ENCODE data around the gene RNF169.
"Not testable (repeated sequence)": the region's sequence is repeated elsewhere in the genome, so short reads cannot be mapped to it uniquely, and the experiment has no call there.

The RNF169 gene

DNA sequence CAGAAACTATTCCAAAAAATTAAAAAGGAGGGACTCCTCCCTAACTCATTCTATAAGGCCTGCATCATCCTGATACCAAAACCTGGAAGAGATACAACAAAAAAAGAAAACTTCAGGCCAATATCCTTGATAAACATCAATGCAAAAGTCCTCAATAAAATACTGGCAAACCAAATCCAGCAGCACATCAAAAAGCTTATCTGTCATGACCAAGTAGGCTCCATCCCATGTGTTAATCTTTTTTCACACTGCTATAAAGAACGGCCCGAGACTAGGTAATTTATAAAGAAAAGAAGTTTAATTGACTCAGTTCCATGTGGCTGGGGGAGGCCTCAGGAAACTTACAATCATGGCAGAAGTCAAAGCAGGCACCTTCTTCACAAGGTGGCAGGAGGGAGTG lies 76.9 kb downstream of the RNF169 start:
- not testable (repeated sequence) for DNase-seq

DNA sequence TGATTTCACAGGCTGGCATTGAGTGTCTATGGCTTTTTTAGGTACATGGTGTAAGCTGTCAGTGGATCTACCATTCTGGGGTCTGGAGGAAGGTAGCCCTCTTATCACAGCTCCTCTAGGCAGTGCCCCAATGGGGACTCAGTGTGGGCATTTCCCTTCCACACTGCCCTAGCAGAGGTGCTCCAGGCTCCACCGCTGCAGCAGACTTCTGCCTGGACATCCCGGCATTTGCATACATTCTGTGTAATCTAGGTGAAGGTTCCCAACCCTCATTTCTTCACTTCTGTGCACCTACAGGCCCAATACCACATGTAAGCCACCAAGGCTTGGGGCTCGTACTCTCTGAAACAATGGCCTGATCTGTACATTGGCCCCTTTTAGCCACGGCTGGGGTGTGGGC lies 78.3 kb downstream of the RNF169 start:
- no peak for DNase-seq

DNA sequence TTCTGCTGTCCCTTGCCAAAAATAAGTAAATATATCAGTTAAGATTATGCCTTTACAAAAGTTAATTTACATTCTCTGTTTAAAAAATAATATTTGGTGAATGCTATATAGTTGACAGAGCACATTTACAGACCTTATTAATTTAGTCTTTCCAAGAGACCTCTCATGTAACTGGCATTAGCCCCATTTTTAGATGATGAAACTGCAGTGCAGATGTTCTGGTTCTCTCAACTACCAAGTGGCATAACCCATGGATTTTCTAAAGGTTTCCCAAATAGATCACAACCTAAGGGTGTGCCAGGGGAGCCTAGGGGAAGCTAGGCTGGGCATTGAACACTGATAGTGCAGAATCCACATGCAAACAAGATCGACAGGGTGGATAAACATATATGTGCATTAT lies 88.5 kb downstream of the RNF169 start:
- DNase-seq, result no peak

DNA sequence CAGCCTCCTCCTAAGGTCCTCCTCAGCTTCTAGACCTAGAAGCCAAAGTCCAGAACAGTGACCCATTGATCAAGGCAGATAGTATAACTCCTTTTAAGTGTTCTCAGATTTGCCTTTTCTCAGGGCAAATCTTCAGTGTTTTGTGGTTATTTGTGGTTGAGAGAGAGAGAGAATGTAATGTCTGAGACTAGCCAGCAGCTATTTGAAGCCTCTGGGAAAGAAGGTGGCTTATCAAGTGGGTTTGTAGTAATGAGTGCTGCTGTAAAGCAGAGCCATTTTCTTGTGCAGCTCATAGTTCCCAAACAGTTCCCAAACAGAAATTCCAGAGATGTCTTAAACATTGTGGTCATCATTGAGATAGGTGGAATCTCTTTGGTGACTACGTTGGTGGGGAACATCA lies 89.5 kb downstream of the RNF169 start:
- no peak for DNase-seq

GRCh38 chr11:74839446-74839845 lies 90.8 kb downstream of the RNF169 start:
- no peak for DNase-seq

DNA sequence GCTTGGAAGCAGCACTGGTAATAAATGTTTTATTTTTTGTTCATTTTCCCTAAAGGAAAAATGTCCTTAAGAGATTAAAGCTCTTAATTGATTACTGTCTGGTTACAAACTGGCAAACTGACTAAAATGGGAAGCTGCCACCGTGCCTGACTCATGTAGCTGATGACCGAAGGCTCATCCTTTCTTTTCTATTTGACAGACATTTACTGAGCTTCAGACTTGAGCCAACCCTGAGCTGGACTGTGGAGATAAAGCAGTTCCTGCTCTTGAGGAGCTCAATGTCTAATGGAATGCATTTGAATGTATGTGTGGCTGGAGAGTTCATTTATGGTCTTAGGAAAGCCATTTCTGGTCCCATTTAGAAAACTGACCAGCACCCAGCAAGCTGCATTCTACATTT lies 91.3 kb downstream of the RNF169 start:
- DNase-seq, result no peak

DNA sequence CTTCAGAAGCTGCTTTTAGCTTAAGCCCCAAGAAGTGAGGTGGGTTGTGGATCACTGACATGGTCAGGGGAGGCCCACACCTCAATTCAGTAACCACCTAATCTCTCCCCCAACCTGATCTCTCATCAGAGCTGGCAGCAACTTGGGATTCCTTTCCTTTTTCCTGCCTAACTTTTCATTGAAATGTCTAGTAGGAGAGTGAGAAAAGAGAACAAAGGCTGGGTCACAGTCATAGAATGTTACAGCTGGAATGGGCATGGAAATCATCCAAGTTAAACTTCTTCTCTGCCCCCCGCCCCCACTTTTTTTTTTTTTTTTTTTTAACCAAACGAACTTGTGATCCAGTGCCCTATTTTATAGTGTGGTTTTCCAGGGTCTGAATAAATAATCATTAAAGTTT lies 91.8 kb downstream of the RNF169 start:
- DNase-seq, result no peak

- DNase-seq, result no peak
Measured at GRCh38 chr11:74842967-74843366, 94.3 kb downstream of the RNF169 start.

- no peak for DNase-seq
Measured at GRCh38 chr11:74844072-74844471, 95.4 kb downstream of the RNF169 start.

GRCh38 chr11:74844865-74845264 lies 96.2 kb downstream of the RNF169 start:
- no peak for DNase-seq

DNA sequence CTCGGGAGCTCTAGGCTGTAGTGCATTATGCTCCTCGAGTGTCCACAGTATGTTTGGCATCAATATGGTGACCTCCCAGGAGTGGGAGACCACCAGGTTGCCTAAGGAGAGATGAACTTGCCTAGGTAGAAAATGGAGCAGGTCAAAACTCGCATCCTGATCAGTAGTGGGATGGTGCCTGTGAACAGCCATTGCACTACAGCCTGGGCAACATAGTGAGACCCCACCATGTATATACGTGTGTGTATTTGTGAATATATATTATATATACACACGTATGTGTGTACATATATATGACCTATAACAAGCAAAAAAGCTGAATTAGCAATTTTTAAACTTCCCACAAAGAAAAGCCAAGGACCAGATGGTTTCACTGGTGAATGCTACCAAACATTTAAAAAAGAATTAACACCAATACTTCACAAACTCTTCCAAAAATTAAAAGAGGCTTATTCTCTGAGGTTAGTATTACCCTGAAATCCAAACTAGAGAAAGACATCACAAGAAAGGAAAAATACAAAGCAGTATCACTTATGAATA lies 97.4 kb downstream of the RNF169 start:
- DNase-seq, result no peak

GRCh38 chr11:74846770-74847169 lies 98.1 kb downstream of the RNF169 start:
- DNase-seq, result no peak

DNA sequence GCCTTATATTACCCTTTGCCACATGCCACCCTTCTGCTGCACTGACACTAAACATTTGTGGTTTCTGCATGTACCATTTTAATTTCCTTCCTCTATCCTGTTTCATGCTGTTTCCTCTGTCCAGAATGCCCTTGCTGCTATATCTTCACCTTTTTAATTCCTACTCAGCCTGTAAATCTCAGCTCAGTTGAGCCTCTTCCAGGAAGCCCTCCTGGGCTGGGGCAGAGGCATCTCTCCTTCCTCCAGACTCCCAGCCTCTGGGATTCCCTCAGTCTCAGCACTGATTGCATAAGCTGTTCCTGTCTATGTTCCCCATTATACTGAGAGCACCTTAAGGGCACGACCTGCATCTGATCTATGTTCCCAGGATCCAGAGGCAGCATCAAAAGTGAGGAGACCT lies 98.7 kb downstream of the RNF169 start:
- no peak for DNase-seq

DNA sequence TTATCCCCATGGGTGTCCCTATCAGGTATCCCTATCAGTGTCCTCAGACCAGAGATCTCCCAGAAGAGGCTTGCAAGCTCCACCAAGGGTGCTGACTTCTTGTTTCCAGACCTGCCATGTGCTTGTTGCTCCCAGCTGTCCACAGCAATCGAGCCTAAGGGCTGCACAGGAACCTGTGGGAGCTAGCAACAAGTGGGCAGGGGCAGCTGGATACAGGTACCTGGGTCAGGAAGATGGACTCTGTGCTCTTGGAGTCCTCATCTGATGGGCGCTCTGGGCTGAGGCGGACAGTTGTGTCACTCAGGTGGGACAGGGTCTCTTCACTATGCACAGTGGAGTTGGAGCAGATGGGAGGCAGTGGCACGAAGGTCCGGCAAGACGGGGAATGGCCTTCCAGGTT lies 99.2 kb downstream of the RNF169 start:
- DNase-seq, result no peak

GRCh38 chr11:74849525-74850391 lies 101.1 kb downstream of the RNF169 start:
- DNase-seq, result no peak

- DNase-seq, result no peak
Measured at GRCh38 chr11:74853223-74853622, 104.6 kb downstream of the RNF169 start.

DNA sequence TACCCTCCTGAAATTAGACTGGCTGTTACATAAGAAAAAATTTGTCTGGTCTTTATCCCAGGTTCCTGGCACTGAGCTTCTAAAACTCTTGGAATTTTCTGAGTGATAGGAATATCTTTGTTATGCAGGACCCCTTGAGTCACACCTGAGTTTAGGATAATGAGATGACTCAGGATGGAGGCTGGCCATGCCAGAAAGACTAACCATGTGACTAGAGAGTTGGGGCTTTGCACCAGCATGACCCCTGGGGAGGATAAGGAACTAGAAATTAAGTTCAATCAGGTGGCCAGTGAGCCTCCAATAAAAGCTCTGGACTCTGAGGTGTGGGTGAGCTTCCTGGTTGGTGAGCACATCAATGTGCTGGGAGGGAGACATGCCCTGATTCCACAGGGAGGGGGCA lies 112.1 kb downstream of the RNF169 start:
- no peak for DNase-seq

- DNase-seq, result no peak
Measured at GRCh38 chr11:74863410-74863809, 114.8 kb downstream of the RNF169 start.

DNA sequence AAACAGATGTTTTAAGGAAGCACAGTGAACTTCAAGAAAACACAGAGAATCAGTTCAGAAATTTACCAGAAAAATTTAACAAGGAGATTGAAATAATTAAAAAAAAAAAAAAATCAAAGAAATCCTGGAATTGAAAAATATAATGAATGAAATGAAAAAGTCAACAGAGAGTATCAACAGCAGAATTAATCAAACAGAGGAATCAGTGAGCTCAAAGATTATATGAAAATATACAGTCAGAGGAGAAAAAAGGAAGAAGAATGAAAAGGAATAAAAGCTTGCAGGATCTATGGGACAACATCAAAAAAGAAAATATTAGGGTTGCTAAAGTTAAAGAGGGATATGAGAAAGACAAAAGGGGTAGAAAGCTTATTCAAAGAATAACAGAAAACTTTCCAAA lies 117.9 kb downstream of the RNF169 start:
- no peak for DNase-seq

DNA sequence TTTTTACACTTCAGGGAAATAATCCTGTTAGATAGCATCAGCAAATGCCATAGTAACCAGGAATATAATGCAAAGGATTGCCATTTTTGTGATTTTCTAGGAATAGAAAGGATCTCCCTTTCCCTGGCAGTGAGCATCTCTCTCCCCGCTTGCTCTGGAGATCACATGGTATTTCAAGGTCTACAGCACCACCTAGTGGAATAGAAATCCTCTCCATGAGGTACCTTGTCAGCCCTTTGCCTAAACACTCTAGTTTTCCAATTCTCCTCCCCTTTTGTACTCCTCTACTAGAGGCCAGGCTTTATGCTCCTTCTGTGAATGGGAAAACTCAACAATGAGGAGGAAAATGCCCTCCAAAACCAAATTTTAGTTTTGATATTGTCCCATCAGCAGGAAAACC lies 121.8 kb downstream of the RNF169 start:
- DNase-seq, result peak; percentile 41

GRCh38 chr11:74871037-74871436 lies 122.4 kb downstream of the RNF169 start:
- DNase-seq, result no peak

DNA sequence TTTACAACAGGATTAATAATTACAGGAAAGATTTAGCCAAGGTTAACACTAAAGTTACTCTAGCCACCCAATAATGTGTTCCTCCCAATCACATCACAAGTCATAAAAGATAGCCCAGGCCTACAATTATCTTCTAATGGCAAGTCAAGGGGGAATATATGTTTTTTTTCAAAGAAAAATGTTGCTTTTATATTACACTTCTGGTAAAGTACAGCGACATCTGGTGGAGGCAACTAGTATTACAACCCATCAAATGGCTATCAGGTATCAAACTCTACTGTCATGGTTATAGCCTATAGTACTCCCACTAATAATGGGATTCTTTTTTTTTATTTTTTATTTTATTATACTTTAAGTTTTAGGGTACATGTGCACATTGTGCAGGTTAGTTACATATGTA lies 128.5 kb downstream of the RNF169 start:
- peak; percentile 19 for DNase-seq

Measured in CD4-positive, alpha-beta T cell treated with Interleukin-17A for 1 hour (primary cell).